K562 (cell line): ENCODE data around the gene BEST1. TPM values are rescaled to one million over a fixed set of nuclear protein-coding genes. Genes with fewer than 3 reads are reported as not detected.

ENCODE experiments used
- ARID2 ChIP-seq: fragments of 450-650 bp; IDR thresholded peaks from 2 replicates; pipeline ENCODE4 v1.6.1; 2017; ENCODE audit warnings: antibody characterized with exemption, mild to moderate bottlenecking
- CBFB ChIP-seq: sonication (generic); formaldehyde crosslinking; IDR thresholded peaks from 2 replicates; pipeline ENCODE4 v1.4.0; 2020; ENCODE audit warnings: mild to moderate bottlenecking, missing genetic modification reagents
- ETV1 ChIP-seq: fragments of 450-650 bp; conservative IDR thresholded peaks from 2 replicates; pipeline ENCODE4 v1.6.1; 2016; ENCODE audit warnings: missing genetic modification characterization, control low read depth, low read depth, missing compliant biosample characterization
- FOXK2 ChIP-seq, 2 experiments: fragments of 450-650 bp; IDR thresholded peaks in 1 of 2; conservative IDR thresholded peaks in 1 of 2; 2 replicates each; pipeline ENCODE4 v1.6.1; 2016; ENCODE audit warnings: low read depth in 2 of 2, mild to moderate bottlenecking in 1 of 2
- HMGN3 ChIP-seq: IDR thresholded peaks from 2 replicates; pipeline ENCODE4 v1.6.1; 2011; ENCODE audit warnings: borderline replicate concordance, low read depth, mild to moderate bottlenecking, mixed read lengths, low read length; ENCODE audit not compliant: insufficient read length; ENCODE audit errors: extremely low read depth
- MCM5 ChIP-seq: fragments of 450-650 bp; IDR thresholded peaks from 2 replicates; pipeline ENCODE4 v1.6.1; 2016; ENCODE audit warnings: low read depth
- MYC ChIP-seq, 2 experiments: fragments of 250-450 bp in 1 of 2; sonication (Bioruptor Pico) in 1 of 2; IDR thresholded peaks; 2 replicates each; pipeline versions ENCODE4 v1.5.1 to v1.6.1; 2012 to 2021; ENCODE audit warnings: low read depth in 2 of 2, borderline replicate concordance in 1 of 2, improper control_type of control experiment in 1 of 2, low read length in 1 of 2, mild to moderate bottlenecking in 1 of 2, moderate library complexity in 1 of 2
- NCOR1 ChIP-seq: fragments of 450-650 bp; IDR thresholded peaks from 2 replicates; pipeline ENCODE4 v1.6.1; 2016; ENCODE audit warnings: mild to moderate bottlenecking, moderate library complexity
- NKRF ChIP-seq: fragments of 450-650 bp; IDR thresholded peaks from 2 replicates; pipeline ENCODE4 v1.6.1; 2016; ENCODE audit warnings: borderline replicate concordance
- PPARD ChIP-seq: fragments of 250-450 bp; sonication (Bioruptor Pico); IDR thresholded peaks from 2 replicates; pipeline ENCODE4 v1.8.0; 2022; ENCODE audit warnings: inconsistent platforms, mild to moderate bottlenecking, moderate library complexity
- RBBP5 ChIP-seq: fragments of 200-600 bp; sonication (generic); IDR thresholded peaks from 2 replicates; pipeline ENCODE4 v1.6.1; 2012; ENCODE audit warnings: borderline replicate concordance, mild to moderate bottlenecking, low read length, control low read depth, inconsistent platforms; ENCODE audit not compliant: insufficient read depth, poor library complexity, severe bottlenecking
- RHOXF2B ChIP-seq: fragments of 250-450 bp; sonication (Bioruptor Pico); conservative IDR thresholded peaks from 2 replicates; pipeline ENCODE4 v1.5.1; 2021
- SLC30A9 ChIP-seq: fragments of 250-450 bp; sonication (Bioruptor Pico); IDR thresholded peaks from 2 replicates; pipeline ENCODE4 v1.8.0; 2022; ENCODE audit warnings: mild to moderate bottlenecking, moderate library complexity
- SMAD1 ChIP-seq: fragments of 150-350 bp; IDR thresholded peaks from 2 replicates; pipeline ENCODE4 v1.6.1; 2014; ENCODE audit warnings: low read length, low read depth; ENCODE audit not compliant: partially characterized antibody
- SOX6 ChIP-seq: fragments of 450-650 bp; IDR thresholded peaks from 2 replicates; pipeline ENCODE4 v1.6.1; 2014; ENCODE audit warnings: mild to moderate bottlenecking
- SRSF3 ChIP-seq: fragments of 200-400 bp; formaldehyde crosslinking; IDR thresholded peaks from 2 replicates; pipeline ENCODE4 v1.6.1; 2016; ENCODE audit warnings: mild to moderate bottlenecking, low read length, moderate library complexity; ENCODE audit not compliant: insufficient read depth
- TSC22D4 ChIP-seq: fragments of 450-650 bp; IDR thresholded peaks from 2 replicates; pipeline ENCODE4 v1.6.1; 2016; ENCODE audit warnings: missing genetic modification characterization, missing biosample characterization, control low read depth
- ZKSCAN8 ChIP-seq: fragments of 200-800 bp; sonication (Bioruptor generic); IDR thresholded peaks from 2 replicates; pipeline ENCODE4 v1.6.1; 2016; ENCODE audit warnings: missing genetic modification characterization, missing compliant biosample characterization
- ZNF143 ChIP-seq: sonication (generic); formaldehyde crosslinking; IDR thresholded peaks from 2 replicates; pipeline ENCODE4 v1.9.0; 2022; ENCODE audit warnings: mild to moderate bottlenecking, missing genetic modification reagents
- ZNF212 ChIP-seq: fragments of 450-650 bp; formaldehyde crosslinking; IDR thresholded peaks from 2 replicates; pipeline ENCODE4 v1.4.0; 2020; ENCODE audit warnings: mild to moderate bottlenecking
- ZNF431 ChIP-seq: sonication (generic); formaldehyde crosslinking; IDR thresholded peaks from 2 replicates; pipeline ENCODE4 v1.8.0; 2022; ENCODE audit warnings: mild to moderate bottlenecking, missing genetic modification reagents
- ZNF668 ChIP-seq: fragments of 250-450 bp; sonication (Bioruptor Pico); IDR thresholded peaks from 2 replicates; pipeline ENCODE4 v1.8.0; 2022; ENCODE audit warnings: mild to moderate bottlenecking, inconsistent platforms
- ZNF766 ChIP-seq: fragments of 200-800 bp; sonication (Bioruptor generic); conservative IDR thresholded peaks from 2 replicates; pipeline ENCODE4 v1.6.1; 2016; ENCODE audit warnings: missing genetic modification characterization, missing compliant biosample characterization
- polyA plus RNA-seq, 8 experiments: library from polyadenylated mRNA; depleted of rRNA in 4 of 8; stranded (reverse) in 5 of 8; unstranded in 3 of 8; fragments of >200 nt; fragmentation: Nextera tagmentation in 2 of 8; fragmentation: Illumina TruSeq in 1 of 8; extraction: Ambion mirVana in 2 of 8; extraction: Trizol in 1 of 8; gene quantifications; 2 replicates each; pipeline versions ENCODE4 v1.2.1 to v1.2.3, GENCODE V29; 2011 to 2014; ENCODE audit warnings: inconsistent platforms in 1 of 8, missing spikeins in 1 of 8
- total RNA-seq, 7 experiments: library from RNA; depleted of rRNA in 6 of 7; stranded (reverse); fragments of >200 nt in 6 of 7; fragmentation: Illumina TruSeq in 2 of 7; extraction: Trizol in 2 of 7; gene quantifications; 2 replicates each; pipeline versions ENCODE4 v1.2.1 to v1.2.3, GENCODE V29; 2011 to 2021; ENCODE audit warnings: low replicate concordance in 1 of 7
- TF ChIP-seq, protein P1 (sequence below): conservative IDR thresholded peaks from 2 replicates; pipeline ENCODE4 v1.6.1; 2011; ENCODE audit warnings: low read depth, mild to moderate bottlenecking, low read length; ENCODE audit not compliant: control insufficient read depth
- TF ChIP-seq, protein P2 (sequence below): sonication (generic); formaldehyde crosslinking; IDR thresholded peaks from 2 replicates; pipeline ENCODE4 v1.8.0; 2022; ENCODE audit warnings: mild to moderate bottlenecking, missing genetic modification reagents

BEST1 gene
- total and polyA plus RNA-seq, 9 of the 15 experiments (the other 6 are each of a cell fraction or from before 2014, with no cell fraction given), result 0.07 to 1.3 (median 0.40) TPM

GRCh38 chr11:61917334-61918109, 32.6 kb upstream of the BEST1 start, which contains the start of gene RAB3IL1 (continued):
- TF ChIP-seq, protein P1, sequence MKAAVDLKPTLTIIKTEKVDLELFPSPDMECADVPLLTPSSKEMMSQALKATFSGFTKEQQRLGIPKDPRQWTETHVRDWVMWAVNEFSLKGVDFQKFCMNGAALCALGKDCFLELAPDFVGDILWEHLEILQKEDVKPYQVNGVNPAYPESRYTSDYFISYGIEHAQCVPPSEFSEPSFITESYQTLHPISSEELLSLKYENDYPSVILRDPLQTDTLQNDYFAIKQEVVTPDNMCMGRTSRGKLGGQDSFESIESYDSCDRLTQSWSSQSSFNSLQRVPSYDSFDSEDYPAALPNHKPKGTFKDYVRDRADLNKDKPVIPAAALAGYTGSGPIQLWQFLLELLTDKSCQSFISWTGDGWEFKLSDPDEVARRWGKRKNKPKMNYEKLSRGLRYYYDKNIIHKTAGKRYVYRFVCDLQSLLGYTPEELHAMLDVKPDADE, result no peak; the same call in 1 of the 2 replicates
- TF ChIP-seq ZNF431 (CRISPR knock-in tag) (no peak), MCM5 (no peak), ZNF766 (CRISPR knock-in tag) (no peak), NKRF (peak; percentile 64; the same call in 1 of the 2 replicates), SMAD1 (no peak), ARID2 (no peak), ZNF143 (CRISPR knock-in tag) (no peak), ZNF212 (CRISPR knock-in tag) (no peak), MYC (IDR thresholded peaks at IDR 0.05; ENCODE audit: low read depth, low read length) (peak; percentile 80), MYC (CRISPR knock-in tag; IDR thresholded peaks at IDR 0.05; ENCODE audit: borderline replicate concordance, low read depth) (no peak), CBFB (CRISPR knock-in tag) (no peak), NCOR1 (no peak), PPARD (CRISPR knock-in tag) (no peak), RBBP5 (peak; percentile 61), ZNF668 (CRISPR knock-in tag) (no peak), SLC30A9 (CRISPR knock-in tag) (no peak), SOX6 (no peak), FOXK2 (conservative IDR thresholded peaks at IDR 0.05 in 1 of 2, IDR thresholded peaks at IDR 0.05 in 1 of 2; ENCODE audit: low read depth in 2 of 2) (no peak), TSC22D4 (no peak), HMGN3 (peak; percentile 67), ZKSCAN8 (CRISPR knock-in tag) (no peak), RHOXF2B (no peak), ETV1 (tag) (peak; percentile 43; the same call in 1 of the 2 replicates), SRSF3 (no peak)
- TF ChIP-seq, protein P2, sequence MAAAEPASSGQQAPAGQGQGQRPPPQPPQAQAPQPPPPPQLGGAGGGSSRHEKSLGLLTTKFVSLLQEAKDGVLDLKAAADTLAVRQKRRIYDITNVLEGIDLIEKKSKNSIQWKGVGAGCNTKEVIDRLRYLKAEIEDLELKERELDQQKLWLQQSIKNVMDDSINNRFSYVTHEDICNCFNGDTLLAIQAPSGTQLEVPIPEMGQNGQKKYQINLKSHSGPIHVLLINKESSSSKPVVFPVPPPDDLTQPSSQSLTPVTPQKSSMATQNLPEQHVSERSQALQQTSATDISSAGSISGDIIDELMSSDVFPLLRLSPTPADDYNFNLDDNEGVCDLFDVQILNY (CRISPR knock-in tag), result no peak
